DMS153 (cell line): ENCODE results near the gene CKAP2L.

Experiments used
- DNase-seq: peaks from one replicate; lab custom pipeline; 2025; lab: John Stamatoyannopoulos, UW

CKAP2L gene

DNA sequence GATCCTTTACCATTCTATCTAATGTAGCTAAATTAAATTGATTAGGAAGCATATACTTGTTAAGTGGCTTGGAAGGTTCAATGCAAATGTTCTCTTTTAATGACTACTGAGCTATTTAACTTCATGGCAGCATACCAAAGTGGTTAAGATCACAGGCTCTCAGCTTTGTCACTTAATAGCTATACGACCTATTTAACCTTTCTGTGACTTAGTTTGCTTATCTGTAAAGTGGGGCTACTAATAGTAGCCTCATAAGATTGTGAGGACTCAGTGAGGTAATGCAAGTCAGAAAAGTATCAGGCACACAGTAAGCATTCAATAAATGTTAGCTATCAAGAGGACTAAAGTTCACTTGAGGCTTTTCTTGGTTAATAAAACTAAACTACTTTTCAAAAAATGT, 4.3 kb downstream of the CKAP2L start:
- DNase-seq = no peak

DNA sequence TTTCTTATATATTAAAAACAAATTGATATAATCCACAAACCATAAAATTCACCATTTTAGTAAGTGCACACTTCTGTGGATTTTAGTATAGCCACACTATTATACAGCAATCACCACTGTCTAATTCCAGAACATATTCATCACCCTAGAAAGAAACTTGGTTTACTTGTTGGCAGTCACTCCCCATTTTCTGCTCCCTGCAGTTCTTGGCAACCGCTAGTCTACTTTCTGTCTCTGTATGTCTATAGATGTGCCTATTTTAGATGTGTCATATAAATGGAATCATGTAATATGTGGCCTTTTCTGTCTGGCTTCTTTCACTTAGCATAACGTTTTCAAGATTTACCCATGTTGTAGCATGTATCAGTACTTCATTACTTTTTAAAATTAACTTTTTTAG, 5.7 kb downstream of the CKAP2L start:
- DNase-seq = no peak

DNA sequence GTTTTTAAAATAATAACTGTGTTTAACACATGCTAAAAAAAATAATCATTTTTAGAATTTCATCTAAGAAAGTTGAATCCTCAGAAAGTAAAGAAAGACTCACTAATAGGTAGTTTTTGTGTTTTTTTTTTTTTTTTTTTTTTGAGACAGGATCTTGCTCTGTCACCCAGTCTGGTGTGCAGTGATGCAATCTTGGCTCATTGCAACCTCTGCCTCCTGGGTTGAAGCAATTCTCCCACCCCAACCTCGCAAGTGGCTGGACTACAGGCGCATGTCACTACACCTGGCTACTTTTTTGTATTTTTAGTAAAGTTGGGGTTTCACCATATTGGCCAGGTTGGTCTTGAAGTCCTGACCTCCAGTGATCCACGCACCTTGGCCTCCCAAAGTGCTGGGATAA, 7.1 kb downstream of the CKAP2L start:
- no peak for DNase-seq

DNA sequence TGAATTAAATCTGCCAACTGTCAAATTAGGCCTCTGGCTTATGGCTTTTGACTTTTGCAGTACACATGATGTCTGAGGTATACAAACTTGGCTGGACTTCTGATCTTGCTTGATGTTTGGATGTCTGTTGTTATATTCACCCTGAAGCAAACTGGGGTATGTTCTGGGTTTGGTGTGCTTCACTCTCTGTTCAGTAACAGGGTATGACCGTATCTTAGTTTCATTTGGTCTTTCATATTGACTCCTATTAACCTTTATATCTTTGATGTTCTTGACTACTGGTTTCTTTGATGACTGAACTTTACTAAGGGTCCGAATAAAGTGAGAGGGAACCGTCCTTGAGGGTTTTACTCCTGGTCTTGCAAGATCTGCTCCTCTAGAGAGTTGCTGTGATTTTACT, 8.2 kb downstream of the CKAP2L start:
- no peak for DNase-seq

DNA sequence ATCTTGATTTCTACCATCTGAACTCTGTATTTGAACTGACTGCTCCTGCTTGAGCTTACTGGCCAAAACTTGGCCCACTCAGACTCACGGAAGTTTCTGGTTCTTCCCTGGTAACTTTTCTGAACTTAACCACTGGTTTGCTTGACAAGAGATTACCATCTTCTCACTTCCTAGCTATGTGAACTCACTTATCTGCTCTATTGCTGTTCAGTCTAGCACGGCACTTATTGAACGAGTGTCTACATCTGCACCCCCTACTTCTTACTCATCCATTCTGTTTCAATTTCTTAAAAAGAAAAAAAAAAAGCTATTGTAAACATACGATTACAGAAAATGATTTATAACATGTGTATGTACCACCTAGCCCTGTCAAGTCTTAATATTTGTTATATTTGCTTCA, 9.0 kb downstream of the CKAP2L start:
- no peak for DNase-seq

DNA sequence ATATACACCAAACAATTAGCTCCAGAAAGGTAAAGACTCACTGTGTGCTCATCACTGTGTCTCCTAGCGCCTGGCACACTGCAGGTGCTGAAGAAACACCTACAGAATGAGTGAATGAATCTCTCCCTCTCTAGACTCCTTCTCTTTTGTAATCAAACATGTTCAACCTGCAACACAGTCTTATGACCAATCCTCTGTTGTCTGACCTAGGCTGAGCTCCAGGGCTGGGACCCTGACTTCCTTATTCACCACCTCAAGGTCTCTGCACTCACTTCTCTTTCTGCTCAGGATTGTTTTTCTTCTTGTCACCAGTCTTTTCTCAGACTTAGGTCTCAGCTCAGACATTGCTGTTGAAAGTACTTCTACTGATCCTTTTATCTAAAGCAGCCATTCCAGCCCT, 9.8 kb downstream of the CKAP2L start:
- DNase-seq = no peak

DNA sequence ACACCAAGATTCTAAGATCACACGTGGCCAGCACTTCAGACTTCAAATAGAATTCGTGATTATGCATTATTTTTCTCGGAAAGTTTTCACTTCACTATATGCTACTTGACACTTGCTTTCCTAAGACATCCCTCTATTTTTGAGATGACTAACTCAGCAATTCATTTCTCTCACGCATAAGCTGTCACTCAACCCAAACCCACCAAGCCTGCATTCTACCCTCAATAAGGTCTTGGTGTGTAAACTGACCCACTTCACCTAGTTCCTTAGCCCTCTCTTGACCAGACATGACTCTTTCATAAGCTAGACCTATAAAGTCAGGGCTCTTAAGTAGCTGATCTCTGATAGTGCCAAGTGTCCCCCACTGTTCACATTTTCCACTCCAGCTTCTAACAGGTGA, 11.7 kb downstream of the CKAP2L start:
- DNase-seq = no peak

DNA sequence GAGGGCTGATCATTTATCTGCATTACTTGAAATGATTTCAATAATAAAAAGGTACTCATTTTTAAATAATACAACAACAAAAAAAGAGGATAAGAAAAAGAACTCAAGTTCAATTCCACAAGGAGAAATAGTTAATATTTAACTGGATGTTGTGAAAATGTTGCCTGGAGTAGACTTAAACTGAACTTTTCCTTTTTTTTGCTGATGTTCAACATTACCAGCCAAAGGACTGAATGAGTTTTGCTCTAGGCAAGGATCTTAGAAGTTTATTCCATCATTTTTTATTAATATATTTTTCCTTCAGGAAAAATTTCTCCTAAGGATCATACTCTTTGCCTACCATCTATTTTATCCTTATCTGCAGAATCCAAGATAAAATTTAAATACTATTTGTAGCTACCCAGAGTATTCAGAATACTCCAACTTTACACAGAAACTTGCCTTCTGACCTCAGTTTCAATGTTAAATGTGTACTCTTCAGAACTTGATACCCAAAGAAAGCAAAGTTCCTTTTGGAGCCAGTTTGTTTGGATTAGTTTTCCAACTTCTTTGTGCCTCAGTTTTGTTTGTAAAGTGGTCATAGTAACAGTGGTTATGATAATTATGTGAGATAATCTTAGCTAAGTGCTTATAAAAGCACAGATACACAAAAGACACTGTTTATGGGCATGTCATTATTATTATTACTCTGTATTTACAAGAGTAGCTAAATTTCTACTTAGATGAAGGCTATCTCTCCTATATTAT, 12.8 kb downstream of the CKAP2L start:
- DNase-seq = no peak

DNA sequence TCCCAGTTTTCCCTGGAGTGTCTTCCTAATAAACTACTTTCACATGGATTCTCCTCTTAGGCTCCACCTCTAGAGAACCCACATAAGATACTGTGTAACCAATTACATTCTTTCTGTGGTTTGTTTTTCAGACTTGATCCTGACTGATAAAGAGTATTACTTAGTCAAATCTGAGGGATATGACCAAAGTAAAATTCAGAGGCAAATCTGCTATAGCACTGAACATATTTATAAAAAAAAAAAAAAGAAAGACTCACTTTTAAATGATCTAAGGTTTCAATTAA, 13.9 kb downstream of the CKAP2L start:
- DNase-seq = no peak

DNA sequence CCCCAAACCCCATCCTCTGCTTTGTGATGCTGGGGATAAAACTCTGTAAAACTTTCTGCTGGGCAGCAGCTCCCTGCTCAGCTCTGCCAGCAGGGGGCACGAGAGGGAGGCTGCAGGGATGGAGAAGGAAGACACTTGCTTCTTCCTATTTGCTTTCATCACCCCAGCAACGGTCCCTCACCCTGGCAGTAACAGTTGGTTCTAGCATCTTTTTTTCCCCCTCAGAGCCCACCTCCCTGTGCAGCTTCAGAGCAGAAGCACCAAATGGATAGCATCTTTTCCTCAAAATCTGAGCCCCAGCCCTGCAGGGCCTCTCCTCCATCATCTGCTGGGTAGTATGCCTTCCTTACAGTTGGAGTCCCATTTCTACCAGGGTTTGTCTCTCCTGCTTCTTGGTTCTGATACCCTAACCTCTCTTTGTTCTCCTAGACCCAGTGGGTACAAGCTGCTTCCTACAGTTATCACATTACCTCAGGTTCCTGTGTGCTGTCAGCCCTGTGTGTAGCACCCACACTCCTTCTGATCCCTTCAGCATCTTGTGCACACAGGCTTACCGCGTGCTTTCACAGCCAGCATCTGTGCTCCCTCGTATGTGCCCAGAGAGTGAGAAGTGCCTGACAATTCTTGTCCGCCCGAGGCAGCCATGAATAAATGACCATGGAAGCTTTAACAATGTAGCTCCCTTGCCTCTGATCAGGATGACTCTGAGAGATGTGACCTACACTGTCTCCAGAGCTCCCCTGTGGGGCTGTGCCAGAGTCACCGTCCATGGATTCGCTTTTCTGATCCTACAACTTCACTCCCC, 14.5 kb downstream of the CKAP2L start:
- peak; percentile 36 for DNase-seq

DNA sequence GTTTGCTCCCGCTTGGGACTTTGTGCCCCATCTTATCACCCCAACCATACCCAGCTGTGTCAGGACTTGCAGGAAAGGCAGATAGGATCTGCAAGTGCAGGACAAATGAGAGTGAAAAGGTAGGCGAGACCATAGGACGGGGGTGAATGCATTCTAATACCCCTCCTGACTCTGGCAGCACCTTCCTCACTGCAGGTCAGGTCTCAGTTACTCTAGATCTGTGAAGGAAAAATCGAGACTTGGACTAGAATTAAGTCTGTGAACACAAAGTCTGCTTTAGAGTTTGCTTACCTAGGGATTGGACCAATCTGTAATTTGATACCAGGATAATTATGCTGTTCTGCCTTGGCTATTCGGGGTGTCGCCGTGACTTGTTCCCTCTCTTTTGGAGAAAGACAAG, 23.9 kb downstream of the CKAP2L start:
- DNase-seq = no peak

DNA sequence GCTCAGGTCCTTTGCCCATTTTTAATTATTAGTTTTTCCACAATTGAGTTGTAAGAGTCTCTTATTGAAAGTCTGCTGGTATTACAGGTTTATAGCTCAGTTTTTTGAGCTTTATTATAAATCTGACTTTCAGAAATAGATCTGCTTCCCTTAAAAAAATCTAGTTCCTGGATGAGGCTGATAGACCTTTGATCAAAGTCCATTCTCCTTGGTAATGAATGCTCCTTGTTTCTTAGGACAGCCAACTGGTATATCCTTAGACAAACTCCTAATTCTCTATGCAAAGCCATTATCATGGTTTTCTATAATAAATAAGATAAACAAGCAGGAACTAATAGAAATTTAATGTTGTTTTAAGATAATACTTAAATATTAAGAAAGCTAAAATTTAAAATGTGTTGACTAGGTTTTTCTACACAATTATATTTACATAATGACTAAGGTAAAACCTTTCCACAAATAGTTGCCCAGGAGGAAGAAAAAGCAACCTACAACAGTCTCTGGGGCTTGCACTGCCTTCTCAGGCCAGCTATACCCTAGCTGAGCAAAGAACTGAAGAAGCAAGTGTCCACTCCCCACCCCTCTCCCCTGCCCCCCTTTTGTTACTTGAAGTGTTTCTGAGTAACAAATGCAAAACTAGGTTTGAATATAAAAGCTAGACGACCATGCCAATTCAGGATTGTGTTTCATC, 26.7 kb downstream of the CKAP2L start:
- no peak for DNase-seq

DNA sequence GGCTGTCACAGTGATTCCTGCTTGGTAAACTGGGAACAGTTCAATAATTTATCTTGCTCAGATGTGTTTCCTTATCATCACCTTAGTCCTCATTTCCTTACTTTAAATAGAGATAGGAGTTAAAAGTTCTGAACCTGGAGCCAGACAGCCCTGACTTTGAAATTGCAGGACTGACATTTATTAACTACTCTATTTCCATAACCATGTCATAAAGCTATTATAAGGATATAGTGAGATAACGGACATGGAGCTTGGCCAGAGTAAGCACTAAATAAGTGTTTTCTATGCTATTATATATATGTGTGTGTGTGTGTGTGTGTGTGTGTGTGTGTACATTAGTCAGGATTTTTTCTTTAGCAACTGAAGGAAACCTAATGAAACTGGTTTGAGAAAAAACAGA, 30.5 kb downstream of the CKAP2L start:
- DNase-seq = no peak

DNA sequence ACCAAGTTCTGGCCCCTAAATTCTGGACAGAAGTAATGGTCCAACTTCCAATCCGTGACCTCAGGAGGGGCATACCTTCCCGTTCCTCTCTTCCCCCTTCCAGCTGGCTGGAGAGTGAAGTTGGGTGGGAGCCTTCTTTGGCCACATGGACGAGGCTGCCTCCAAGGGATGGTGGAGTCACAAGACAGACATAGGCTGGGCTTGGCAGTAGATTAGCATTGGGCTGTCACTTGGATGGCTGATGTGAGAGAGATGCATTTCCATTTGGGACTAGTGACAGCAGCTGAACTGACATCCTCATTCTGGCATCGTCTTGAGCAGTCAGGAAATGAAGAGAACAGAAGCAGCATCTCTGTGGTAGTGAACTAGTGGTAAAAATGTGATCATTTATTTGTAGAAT, 31.0 kb downstream of the CKAP2L start:
- no peak for DNase-seq

DNA sequence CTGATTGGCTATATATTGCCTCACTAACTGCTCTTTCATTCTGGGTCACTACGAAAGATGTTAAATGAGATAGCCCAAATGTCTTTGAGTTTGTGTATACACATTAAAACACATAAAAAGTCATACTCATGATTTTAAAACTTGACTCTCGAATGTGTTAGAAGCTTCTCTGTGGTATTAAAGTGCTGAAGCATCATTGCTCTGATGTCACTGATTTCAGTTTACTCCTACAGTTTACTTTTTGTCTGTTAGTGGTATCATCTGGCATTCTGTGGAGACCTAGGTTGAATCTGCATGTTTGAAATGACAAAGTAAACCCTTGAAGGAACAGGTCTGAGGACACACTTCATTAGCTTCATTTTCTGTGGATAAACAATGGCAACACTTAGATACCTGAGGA, 32.9 kb downstream of the CKAP2L start:
- no peak for DNase-seq

DNA sequence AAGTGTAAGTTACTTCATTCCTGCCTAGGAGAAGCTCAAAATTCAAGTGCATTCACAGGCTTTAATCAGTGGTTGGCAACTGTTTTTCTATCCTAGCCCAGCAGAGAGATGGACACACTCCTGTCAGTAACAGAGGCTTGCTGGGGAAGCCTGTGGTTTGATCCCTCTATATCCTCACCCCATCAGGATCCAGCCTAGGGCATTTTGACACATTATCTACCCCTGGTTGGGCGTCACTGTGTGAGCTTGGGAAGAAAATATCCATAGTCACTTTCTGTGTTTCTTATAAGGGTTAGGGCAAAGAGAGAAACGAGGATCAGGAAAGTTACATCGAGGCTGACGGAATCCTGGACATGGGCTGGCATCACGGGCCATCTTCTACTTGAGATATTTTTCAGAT, 33.6 kb downstream of the CKAP2L start:
- DNase-seq = no peak

DNA sequence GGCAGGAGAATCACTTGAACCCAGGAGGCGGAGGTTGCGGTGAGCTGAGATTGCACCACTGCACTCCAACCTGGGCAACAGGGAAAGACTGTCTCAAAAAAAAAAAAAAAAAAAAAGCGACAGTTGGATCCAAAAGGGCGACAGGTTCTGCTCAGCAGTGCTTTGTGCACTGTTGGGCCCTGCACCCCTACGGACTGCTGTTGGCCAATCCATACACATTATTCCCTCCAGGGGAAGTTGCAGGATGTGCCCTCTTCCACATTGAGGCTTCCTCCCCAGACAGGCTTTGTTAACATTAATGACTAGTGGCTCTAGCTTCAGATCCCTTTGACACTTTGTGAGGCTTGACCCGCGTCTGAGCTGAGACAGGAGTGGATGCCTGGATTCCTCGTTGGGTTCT, 34.2 kb downstream of the CKAP2L start:
- no peak for DNase-seq

DNA sequence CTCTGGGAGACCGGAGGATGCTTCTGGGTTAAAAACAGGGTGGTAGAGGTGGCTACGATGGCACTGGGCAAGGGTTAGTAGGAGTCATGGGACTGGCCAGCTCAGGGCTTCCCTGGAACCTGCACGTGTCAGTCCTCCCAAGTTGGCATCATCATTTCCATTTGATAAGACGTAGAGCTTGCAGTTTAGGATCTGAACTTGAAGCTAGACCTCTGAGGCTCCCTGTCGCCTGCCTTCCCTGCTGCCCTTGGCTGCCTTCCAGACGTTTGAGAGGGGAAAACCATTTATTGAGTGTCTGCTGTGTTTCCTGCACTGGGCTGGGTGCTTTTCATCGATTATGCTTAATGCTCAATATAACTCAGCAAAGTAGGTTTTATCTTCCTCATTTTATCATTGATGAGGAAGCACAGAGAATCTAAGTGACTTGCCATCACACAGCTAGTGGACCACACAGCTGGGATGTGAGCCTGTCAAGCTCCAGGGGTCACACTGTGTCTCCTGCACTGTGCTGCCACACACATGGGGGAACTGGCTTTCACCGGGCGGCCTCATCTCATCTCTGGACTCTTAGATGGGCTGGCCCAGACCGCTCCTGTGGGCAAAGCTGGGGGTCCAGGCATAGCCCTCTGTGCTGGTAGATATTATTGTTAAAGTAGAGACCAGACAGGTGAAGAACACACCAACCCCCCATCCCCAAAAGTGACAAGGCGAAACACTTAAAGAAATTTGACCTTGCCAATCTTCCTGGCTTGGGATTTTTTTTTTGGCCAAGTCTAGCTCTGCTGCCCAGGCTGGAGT, 35.8 kb downstream of the CKAP2L start:
- DNase-seq = no peak

DNA sequence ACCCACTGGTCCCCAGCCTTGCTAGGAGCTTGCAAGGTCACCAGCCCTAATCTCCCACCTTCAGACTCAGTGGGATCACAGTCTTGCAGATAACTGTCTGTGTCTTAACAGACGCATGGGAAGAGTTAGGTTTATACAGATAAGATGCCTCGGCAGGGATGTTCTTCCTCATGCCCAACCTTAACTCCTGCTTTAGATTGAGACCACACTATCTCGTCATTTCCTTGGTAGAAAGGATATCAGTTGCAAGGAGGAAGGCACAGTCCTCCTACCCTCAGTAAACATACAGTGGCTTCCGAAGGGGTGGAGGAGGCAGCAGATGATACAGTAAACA, 36.4 kb downstream of the CKAP2L start:
- DNase-seq = no peak

DNA sequence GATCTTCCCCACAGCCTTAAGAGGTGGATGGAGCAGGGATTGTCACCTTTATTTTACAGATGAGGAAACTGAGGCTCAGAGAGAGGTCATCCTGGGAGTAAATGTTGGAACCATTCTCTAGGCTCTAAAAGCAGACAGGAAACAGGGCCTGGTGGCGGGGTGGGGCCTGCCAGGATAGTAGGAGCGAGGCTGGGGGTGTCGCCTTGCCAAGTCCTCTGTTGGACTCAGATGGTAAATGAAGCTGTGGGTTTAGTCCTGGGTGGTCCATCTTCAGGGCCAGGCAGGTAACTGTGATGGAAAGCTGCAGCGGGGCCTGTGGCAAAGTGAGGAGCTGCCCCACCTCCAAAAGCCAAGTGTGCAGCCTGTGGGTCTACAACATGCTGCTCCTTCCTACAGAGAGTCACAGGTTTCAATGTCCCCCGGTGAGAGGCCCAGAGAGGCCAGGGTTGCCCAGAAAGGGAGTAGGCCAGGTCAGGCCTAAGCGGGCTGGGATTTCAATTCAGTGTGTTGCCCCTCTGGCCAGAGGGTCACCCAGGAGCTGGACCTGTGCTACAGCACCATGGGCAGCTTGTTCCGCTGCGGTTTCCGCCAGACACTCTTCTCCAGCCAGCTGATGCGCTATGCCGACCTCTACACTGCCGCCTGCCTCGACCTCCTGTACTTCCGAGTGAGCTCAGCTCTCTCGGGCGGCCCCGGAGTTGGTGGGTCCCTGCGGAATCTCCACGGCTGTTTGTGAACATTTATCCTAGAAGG, 37.0 kb downstream of the CKAP2L start:
- no peak for DNase-seq

DNA sequence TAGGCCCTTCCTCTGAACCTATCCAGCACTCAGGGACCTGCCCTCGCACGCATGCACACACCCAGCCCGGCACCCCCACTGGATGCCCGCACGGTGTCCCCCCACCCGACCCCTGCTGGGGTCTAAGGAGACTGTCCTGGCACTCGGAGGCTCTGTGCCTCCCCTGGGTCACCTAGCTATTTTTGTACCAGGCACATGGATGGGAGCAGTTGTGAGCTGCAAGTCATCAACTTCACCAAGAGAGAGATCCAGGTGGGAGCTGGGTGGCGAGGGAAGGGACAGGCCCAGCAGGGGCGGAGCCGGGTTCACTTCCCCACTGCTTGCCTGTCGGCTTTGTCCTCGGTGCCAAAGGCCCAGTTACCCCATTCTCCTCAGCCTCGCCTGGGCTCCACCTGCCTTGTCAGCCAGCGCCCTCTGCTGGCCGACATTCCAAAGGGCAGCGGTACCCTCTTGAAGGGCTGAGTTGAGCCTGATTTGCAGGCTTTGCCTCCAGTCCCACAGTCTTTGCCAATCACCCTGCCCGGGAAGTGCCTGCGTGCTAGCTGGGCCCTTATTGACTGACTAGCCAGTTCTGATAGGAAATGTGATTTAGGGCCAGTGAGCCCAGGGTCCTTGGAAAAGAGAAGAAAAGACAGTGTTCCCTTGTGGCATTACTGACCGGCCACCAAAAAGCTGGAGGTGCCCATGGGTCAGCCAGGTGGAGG, 37.8 kb downstream of the CKAP2L start:
- DNase-seq = peak; percentile 84
